ENCODE measurements around the gene ITFG2.

DNA sequence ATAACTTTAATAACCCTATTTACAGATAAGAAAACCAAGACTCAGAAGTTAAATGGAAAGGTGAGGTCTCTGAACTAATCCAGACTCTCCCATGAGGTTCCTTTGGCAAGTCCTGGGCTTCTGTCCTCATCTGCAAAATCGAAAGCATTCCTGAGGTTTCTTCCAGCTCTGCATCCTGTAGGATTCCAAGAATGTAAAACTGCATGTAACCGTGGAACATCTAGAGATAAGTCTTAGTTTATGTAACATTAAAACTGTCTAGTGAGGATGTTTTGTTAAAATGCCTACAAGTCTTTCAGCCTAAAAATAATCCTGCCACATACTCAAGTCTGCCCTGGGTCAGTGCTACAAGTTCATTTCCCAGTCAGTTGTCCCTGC lies 7.3 kb upstream of the ITFG2 start:
- TF ChIP-seq, protein P1, sequence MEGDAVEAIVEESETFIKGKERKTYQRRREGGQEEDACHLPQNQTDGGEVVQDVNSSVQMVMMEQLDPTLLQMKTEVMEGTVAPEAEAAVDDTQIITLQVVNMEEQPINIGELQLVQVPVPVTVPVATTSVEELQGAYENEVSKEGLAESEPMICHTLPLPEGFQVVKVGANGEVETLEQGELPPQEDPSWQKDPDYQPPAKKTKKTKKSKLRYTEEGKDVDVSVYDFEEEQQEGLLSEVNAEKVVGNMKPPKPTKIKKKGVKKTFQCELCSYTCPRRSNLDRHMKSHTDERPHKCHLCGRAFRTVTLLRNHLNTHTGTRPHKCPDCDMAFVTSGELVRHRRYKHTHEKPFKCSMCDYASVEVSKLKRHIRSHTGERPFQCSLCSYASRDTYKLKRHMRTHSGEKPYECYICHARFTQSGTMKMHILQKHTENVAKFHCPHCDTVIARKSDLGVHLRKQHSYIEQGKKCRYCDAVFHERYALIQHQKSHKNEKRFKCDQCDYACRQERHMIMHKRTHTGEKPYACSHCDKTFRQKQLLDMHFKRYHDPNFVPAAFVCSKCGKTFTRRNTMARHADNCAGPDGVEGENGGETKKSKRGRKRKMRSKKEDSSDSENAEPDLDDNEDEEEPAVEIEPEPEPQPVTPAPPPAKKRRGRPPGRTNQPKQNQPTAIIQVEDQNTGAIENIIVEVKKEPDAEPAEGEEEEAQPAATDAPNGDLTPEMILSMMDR (IDR thresholded peaks at IDR 0.05): no peak
- TF ChIP-seq POLR2A (IDR thresholded peaks at IDR 0.05): no peak

Data from breast epithelium (tissue), 3 donors.